HG03060 (cell line): Measurements from ENCODE around the gene PRSS22.

Experiments
- ATAC-seq: cut with Tn5 transposase; IDR thresholded peaks from one replicate; pipeline ENCODE4 v1.9.1; 2021; ENCODE audit warnings: low read depth, moderate number of reproducible peaks; ENCODE audit not compliant: unreplicated experiment

PRSS22 gene

GRCh38 chr16:2817340-2818271 lies 40.4 kb downstream of the PRSS22 start:
- ATAC-seq = no peak

- ATAC-seq = no peak
Measured at GRCh38 chr16:2816751-2817339, 41.1 kb downstream of the PRSS22 start, which contains the start of gene PRSS21. TSS of gene PRSS21 (plus strand) at chr16:2817237. CDS start at chr16:2817269, 32 bp downstream.

- ATAC-seq = no peak
Measured at GRCh38 chr16:2815299-2815771, 42.6 kb downstream of the PRSS22 start.

- ATAC-seq = no peak
Measured at GRCh38 chr16:2814551-2815298, 43.2 kb downstream of the PRSS22 start.

- no peak for ATAC-seq
Measured at GRCh38 chr16:2813771-2814221, 44.2 kb downstream of the PRSS22 start.

- no peak for ATAC-seq
Measured at GRCh38 chr16:2811703-2812471, 46.1 kb downstream of the PRSS22 start.

- no peak for ATAC-seq
Measured at GRCh38 chr16:2810651-2811050, 47.3 kb downstream of the PRSS22 start.

GRCh38 chr16:2809149-2809760 lies 48.7 kb downstream of the PRSS22 start:
- ATAC-seq = no peak

GRCh38 chr16:2808181-2808580 lies 49.8 kb downstream of the PRSS22 start:
- no peak for ATAC-seq

- ATAC-seq = no peak
Measured at GRCh38 chr16:2806286-2806685, 51.7 kb downstream of the PRSS22 start.

GRCh38 chr16:2804728-2805127 lies 53.2 kb downstream of the PRSS22 start:
- ATAC-seq = no peak

- no peak for ATAC-seq
Measured at GRCh38 chr16:2803545-2804195, 54.3 kb downstream of the PRSS22 start.
